Embryonic facial prominence (tissue), 1 donor: ENCODE measurements around the gene GLOD4.

ENCODE experiments used
- DNase-seq: peaks from one replicate; pipeline ENCODE4 v3.0.0-alpha.2; 2016; ENCODE audit errors: extremely low spot score

GLOD4 gene

DNA sequence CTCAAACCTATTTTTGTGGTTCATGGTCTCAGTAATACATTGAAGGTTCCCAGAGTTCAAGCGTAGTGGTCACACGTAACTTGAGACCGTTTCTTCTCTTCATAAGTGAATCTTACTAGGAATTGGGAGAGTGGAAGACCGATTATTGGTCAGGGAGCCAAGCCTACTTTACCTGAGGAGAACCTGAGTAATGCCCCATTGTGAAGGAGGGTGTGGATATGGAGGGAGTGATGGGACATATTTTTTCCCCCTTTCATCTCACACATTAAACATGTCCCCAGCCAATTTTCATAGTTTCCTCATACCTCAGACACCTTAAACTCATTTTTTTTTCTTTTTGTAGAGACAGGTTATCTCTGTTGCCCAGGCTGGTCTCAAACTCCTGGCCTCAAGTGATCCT lies 38.9 kb downstream of the GLOD4 start:
- DNase-seq, result no peak

DNA sequence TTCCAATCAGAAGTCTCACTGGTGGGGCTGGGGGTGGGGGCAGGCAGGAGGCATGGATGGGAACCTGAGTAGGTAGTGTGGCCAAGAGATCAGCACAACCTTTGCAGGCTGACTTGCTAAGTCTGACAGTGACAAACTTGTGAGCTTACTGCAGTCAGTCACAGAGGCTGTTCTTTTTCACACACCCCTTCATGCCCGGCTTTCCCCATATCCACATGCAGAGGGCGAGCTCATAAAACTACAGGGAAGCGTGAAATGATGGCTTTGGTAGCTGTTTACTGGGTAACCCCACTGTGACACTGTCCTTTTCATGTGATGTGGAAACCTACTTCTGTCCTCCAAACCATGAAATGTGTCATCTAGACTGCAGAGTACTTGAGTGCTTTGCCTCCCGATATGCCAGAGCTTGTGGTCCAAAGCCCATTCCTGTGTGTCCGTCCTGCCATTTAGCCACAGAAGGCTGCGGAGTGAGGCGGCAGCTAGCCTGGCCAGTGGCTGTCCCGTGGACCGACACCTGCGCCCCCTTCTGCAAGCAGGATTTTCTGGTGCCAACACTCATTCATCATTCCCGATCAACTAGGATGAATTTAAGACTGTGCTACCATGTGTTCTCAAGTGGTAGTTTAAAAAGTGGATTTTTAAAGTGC lies 39.8 kb downstream of the GLOD4 start:
- DNase-seq, result no peak

DNA sequence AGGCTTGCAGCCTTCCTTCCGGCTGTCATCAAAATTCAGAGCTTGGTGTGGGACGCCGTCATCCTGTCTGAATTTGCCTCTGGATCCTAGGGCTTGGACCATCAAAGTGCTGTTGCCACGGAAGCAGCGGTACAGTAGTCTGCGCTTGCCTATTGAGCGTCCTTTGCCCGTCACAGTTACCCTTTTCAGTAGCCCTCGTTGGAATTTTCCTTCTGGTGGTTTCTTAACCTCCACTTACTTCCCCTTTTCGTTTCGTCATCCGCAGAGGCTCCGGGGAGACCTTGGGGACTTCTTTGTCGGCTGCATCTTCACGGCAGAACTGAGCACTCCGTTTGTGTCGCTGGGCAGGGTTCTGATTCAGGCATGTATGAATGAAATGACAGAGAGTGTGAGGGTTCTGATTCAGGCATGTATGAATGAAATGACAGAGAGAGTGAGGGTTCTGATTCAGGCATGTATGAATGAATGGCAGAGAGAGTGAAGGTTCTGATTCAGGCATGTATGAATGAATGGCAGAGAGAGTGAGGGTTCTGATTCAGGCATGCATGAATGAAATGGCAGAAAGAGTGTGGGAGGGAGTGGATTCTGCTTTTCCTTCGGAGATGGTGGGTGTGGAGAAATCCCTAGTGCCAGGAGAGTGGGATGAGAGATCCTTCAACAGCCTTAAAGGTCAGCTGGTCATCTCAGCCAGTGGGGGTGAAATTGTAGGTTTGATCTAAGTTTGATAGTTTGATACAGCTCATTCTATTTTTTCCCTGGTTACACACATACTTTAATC lies 41.7 kb downstream of the GLOD4 start:
- DNase-seq, result no peak

DNA sequence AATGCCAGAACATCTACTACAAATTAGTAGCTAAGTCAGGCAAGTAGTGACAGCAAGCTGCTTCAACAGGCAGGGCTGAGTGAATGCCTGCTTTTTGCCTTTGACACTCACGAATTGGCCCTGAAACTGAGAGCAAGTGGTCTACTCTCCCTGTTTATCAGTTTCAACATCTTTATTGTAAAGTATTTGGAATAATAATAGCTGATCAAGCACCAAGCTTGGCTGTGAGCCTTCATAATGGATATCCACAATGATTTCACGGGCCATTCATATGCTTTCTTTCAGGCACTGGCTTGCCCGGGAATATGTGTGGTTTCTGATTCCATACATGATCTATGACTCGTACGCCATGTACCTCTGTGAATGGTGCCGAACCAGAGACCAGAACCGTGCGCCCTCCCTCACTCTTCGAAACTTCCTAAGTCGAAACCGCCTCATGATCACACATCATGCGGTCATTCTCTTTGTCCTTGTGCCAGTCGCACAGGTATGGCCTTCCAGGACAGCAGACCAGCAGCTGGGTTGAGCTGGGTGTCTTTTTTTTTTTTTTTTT lies 44.4 kb downstream of the GLOD4 start:
- no peak for DNase-seq

DNA sequence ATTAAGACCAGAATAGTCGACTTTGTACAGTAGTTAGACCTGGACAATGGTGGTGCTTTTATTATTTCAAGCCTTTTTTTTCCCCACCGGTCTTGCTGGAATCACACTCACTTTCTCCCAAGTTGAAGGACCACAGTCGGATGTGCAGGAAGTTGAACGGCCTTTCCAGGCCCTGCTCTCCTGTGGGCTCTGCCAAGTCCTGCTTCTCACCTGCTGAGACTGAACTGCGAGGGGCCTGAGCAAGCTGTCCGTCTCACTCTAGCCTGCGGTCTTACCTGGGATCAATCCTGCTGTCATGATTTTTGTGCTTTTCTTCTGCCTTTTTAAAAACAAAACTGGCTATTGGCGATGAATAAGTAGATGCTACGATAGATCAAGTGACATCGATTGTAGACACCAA lies 48.3 kb downstream of the GLOD4 start:
- DNase-seq, result no peak

DNA sequence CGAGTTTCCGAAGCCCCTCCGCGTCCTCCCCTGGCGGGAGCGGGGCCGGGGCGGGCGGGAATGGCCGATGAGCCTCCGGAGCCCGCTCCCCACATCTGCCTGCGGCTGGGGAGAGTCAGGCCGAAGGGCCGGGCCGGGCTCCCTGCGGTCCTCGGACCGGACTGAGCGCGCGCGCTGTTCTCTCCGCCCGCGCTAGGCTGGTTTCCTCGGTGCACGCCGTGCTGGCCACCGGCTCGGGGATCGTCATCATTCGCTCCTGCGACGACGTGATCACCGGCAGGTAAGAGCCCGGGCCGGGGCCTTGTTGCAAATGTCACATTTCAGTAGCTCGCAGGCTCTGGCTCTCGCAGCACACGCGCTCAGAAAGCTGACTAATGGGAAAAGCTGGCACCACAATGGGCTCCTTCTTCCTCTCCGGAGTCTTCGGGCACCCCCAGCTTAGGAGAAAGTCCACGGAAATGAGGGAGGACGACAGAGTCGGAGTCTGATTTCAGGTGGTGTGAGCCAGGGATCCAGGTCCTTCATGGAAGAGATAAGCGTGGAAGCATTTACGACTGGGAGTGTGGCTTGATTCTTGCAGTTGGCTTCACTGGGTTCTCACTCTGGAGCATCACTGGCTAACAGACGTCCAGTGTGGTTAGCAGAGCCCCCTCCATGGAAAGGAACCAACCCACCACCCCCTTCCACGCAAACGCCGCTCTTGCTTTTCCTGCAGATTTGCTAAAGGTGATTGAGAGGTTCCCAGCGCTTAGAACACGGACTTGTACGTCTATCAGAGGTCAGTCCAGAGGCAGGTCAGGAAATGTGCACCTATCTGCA lies 49.0 kb downstream of the GLOD4 start:
- DNase-seq, result no peak

DNA sequence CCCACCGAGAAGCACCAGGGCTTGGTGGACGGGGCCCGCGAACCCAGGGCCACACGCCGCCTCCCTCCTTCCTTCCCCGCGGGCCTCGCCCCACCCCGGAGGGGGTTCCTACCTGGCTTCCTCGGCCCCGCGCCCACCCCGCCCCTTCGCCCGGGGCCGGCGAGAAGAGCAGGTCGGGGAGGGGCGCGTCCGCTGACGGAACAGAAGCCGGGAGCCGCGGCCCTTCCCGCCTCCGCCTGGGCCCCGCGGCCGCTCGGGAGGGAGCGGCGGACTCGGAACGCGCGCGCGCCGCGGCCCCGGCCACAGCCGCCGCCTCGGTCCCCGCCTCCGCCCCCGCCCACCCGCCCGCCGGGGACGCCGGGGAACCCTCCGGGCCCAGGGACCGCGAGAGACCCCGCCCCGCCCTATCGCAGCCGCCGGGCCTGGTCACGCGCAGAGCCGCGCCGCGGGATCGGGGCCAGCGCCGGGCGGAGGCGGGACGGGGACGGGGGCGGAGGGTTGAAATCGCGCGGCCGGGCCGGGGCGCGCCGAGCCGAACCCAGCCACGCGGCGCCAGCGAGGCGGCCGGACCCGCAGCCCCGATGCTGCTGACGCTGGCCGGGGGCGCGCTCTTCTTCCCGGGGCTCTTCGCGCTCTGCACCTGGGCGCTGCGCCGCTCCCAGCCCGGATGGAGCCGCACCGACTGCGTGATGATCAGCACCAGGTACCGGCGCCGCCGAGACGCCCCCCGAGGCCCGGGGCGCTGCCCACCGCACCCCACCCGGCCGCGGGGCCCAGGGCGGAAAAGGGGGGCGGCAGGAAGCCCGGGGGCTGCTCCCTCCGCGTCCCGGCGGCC lies 49.8 kb downstream of the GLOD4 start, which contains the start of gene TLCD3A:
Gene TLCD3A (plus strand): TSS at position 530 of the 835 bp plus-strand sequence. CDS start 52 bp downstream, at position 582.
- DNase-seq, result no peak

DNA sequence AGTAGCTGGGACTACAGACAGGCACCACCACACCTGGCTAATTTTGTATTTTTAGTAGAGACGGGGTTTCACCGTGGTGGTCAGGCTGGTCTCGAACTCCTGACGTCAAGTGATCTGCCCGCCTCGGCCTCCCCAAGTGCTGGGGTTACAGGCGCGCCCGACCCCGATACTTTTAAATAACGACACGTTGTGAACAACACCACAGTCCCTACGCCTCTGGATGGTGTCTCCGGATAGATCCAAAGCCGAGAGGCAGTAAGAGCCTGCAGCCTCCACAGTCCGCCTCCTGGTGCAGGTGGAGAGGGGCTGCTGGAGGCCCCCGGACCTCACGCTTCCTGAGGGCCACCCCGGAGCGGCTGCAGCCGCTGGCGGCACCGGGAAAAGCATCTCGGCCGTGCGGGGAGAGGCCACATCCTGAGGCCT lies 50.4 kb downstream of the GLOD4 start:
- no peak for DNase-seq

DNA sequence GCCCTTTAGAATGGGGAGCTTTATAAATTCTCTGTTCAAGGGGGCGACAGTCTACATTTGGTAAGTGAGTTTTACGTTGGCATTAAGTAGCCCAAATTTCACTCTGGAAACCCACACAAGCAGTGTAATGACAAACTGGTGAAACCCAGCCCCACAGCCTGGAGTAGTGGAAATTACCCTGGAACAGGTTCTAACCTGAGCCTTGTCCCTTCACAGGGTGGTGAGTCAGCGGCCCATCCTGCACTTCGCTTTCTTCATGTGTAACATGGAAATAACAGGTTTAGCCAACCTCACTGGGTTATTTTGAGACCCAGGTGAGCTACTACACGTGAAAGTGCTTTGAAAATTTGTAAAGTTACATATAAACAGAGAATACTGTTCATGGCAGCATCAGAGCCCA lies 53.2 kb downstream of the GLOD4 start:
- no peak for DNase-seq

DNA sequence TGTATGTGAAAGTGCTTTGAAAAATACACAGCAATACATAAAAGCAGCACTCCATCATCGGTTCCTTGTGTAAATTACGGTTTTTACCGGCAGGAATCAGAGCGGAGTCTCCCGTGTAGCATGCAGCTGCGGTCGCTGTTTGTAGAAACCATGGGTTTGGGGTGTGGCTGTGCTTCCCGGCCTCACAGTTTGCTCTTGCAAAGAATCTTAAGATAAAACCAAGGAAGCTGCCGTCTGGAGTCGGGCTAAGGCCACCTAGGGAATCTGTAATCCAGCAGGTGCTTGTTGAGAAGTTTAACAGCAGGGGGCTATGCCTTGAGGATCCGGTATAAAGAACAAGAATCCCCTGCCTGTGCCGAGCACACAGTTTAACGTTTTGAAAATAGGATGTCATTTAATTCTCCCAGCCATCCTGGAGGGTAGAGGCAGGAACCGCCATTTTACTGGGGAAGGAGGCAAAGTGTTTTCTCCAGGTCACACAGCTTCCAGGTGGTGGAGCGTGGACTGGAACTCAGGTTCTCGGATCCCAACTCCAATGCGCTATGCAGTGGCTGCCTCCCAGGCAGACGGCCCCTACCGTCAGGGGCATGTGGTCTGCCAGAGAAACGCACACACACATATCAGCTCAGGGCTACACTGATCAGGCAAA lies 55.7 kb downstream of the GLOD4 start:
- no peak for DNase-seq

DNA sequence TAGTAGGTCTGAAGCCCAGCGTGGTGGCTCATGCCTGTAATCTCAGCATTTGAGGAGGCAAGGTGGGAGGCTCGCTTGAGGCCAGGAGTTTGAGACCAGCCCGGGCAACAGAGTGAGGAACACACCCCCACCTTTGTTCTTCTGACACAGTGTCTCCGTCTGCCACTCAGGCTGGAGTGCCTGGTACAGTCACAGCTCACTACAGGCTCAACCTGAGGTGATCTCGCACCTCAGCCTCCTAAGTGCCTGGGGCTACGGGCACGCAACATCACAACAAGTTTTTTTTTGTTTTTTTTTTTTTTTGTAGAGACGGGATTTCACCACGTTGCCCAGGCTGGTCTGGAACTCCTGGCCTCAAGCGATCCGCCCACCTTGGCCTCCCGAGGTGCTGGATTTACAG lies 56.3 kb downstream of the GLOD4 start:
- DNase-seq, result no peak

DNA sequence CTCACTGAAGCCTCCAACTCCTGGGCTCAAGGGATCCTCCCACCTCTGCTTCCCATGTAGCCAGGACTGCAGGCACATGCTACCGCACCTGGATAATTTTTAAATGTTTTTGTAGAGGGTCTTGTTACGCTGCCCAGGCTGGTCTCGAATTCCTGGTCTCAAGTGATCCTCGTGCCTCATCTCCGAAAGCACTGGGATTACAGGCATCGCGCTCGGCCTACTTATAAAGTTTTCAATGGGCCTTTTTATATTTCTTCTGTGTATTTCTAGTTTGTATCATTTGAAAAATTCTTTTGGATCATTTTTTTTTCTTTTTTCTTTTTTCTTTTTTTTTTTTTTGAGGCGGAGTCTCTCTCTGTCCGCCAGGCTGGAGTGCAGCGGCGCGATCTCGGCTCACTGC lies 57.0 kb downstream of the GLOD4 start:
- no peak for DNase-seq

DNA sequence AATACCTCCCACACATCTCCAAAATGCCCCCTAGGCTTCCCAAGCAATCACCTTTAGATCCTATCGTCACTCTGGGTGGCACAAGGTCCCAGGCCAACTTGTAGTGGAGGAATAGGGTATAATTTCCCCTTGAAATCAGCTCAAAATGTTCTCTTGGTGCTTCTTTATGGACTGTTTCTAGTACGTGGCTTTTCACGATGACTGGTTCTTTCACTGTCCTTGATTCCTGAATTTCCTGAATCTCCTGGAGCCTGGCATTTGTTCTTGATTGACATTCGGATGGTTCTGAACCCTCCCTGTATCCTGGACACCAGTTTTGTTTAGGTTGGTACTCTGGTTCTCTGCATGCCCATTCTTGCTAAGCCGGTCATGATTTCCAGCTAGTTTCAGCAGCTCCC lies 60.5 kb downstream of the GLOD4 start:
- no peak for DNase-seq

DNA sequence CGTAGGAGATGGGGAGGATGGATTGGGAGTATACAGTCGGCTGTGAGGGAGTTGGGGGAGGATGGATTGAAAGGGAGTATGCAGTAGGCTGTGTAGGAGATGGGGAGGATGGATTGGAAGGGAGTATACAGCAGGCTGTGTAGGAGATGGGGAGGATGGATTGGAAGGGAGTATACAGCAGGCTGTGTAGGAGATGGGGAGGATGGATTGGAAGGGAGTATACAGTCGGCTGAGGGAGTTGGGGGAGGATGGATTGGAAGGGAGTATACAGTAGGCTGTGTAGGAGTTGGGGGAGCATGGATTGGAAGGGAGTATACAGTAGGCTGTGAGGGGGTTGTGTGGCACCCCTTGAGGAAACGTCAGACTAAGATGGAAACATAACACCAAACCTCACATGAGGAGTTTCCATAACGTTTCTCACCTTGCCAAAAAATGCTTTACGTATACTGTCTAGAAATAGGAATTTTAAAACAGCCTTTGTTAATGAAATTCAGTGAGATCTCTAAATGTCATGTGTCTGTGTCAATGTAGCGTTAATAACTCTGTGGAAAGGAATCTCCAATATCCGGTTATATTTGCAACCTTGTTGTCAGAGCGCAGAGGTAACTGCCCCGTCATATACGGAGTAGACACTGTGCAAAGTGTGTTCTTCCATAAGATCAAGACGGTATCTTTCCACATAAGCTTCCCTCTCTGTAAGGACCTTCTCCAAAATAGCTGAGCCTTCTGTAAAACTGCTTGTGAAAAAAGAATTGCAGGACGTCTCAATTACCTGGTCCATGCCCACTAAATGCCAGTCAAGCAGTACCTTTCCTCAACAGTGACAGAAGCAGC lies 61.2 kb downstream of the GLOD4 start:
- DNase-seq, result no peak

DNA sequence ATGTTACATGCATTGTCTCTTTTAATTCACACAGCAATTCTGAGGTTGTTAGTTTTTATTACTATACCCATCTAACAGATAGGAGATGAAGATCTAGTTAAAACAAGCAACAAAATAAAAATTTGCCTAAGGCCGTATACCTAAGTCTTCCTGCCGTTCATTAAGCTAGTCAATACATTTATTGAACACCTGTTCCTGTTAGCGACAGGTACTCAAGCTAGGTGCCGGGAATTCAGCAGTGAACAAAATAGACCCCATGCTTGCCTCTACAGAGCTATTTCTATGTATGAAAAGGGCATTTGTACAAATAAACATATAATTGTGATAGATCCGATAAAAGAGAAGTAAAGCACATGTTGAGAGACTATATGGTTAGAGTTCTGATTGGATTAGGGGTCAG lies 64.0 kb downstream of the GLOD4 start:
- DNase-seq, result no peak
